Endothelial cell of umbilical vein (primary cell): Measurements from ENCODE around the gene LSMEM2.

Source experiments
- POLR2A ChIP-seq: IDR thresholded peaks from 2 replicates; pipeline ENCODE4 v1.6.1; 2012; ENCODE audit warnings: low read depth, mild to moderate bottlenecking, control low read depth, low read length
- POLR2AphosphoS5 ChIP-seq: IDR thresholded peaks from 2 replicates; pipeline ENCODE4 v1.6.1; 2012; ENCODE audit warnings: low read depth, mild to moderate bottlenecking, control low read depth, low read length, moderate library complexity; ENCODE audit not compliant: insufficient read depth

- TF ChIP-seq POLR2AphosphoS5 (no peak), POLR2A (no peak)
Observed at GRCh38 chr3:50241163-50241562, 37.7 kb upstream of the LSMEM2 start.
